SU-DHL-6 (cell line): Measurements from ENCODE around the gene MFSD2A.

ENCODE experiments used
- H2AFZ ChIP-seq: fragments of 200-600 bp; sonication (generic); 2 replicates; pipeline ENCODE4 v1.6.1; 2014; ENCODE audit warnings: low read depth, mild to moderate bottlenecking, moderate library complexity, mixed read lengths, antibody characterized with exemption, low read length; ENCODE audit not compliant: severe bottlenecking
- H3F3A ChIP-seq: fragments of 200-600 bp; shearing (Covaris generic); 2 replicates; pipeline ENCODE4 v1.6.0; 2016; ENCODE audit warnings: antibody characterized with exemption, mild to moderate bottlenecking; ENCODE audit not compliant: insufficient read depth
- H3K27ac ChIP-seq: fragments of 200-600 bp; sonication (generic); 2 replicates; pipeline ENCODE4 v1.5.1; 2016; ENCODE audit warnings: low read depth, mild to moderate bottlenecking, low read length, moderate library complexity, mixed read lengths
- H3K27me3 ChIP-seq: fragments of 200-600 bp; sonication (generic), shearing (Covaris generic); 2 replicates; pipeline ENCODE4 v1.6.0; 2014; ENCODE audit warnings: mild to moderate bottlenecking, low read length
- H3K36me3 ChIP-seq: fragments of 200-600 bp; sonication (generic); 2 replicates; pipeline ENCODE4 v1.6.1; 2014; ENCODE audit warnings: mild to moderate bottlenecking, low read length, mixed read lengths
- H3K4me2 ChIP-seq: fragments of 300-600, 200-600 bp; shearing (Covaris generic), sonication (generic); 2 replicates; pipeline ENCODE4 v1.6.0; 2014; ENCODE audit warnings: low read length, low read depth, mild to moderate bottlenecking; ENCODE audit not compliant: poor library complexity, severe bottlenecking
- H3K4me3 ChIP-seq: fragments of 200-600 bp; sonication (generic); 2 replicates; pipeline ENCODE4 v1.5.1; 2014; ENCODE audit warnings: antibody characterized with exemption, low read length, mild to moderate bottlenecking, mixed read lengths; ENCODE audit not compliant: insufficient read depth, poor library complexity, severe bottlenecking
- H3K79me2 ChIP-seq: fragments of 200-600 bp; sonication (generic); 2 replicates; pipeline ENCODE4 v1.6.1; 2014; ENCODE audit warnings: mild to moderate bottlenecking, low read length, moderate library complexity; ENCODE audit not compliant: insufficient read depth
- H3K9ac ChIP-seq: fragments of 200-600 bp; sonication (generic); 2 replicates; pipeline ENCODE4 v1.7.0; 2014; ENCODE audit warnings: mild to moderate bottlenecking, low read length
- H3K9me2 ChIP-seq: fragments of 200-600 bp; sonication (generic); replicated peaks from 2 replicates; pipeline ENCODE4 v1.6.1; 2014; ENCODE audit warnings: low read length; ENCODE audit not compliant: insufficient read depth
- H3K9me3 ChIP-seq: fragments of 200-600 bp; sonication (generic); 2 replicates; pipeline ENCODE4 v1.6.1; 2014; ENCODE audit warnings: low read length, mixed read lengths; ENCODE audit not compliant: insufficient read depth
- H4K20me1 ChIP-seq: fragments of 200-600 bp; sonication (generic); 2 replicates; pipeline ENCODE4 v1.6.1; 2014; ENCODE audit warnings: low read depth, mild to moderate bottlenecking, antibody characterized with exemption, low read length, moderate library complexity, mixed read lengths
- EZH2phosphoT487 ChIP-seq: fragments of 200-600 bp; sonication (generic), shearing (Covaris generic); conservative IDR thresholded peaks from 2 replicates; pipeline ENCODE4 v1.6.1; 2018; ENCODE audit warnings: mild to moderate bottlenecking, antibody characterized with exemption, low read length, moderate library complexity, mixed read lengths
- TF ChIP-seq, protein P1 (sequence below): fragments of 200-600 bp; sonication (generic); IDR thresholded peaks from one replicate; pipeline ENCODE4 v1.5.1; 2017; ENCODE audit warnings: antibody characterized with exemption, mild to moderate bottlenecking, low read length, moderate library complexity; ENCODE audit not compliant: insufficient read depth, poor library complexity, severe bottlenecking

MFSD2A gene

DNA sequence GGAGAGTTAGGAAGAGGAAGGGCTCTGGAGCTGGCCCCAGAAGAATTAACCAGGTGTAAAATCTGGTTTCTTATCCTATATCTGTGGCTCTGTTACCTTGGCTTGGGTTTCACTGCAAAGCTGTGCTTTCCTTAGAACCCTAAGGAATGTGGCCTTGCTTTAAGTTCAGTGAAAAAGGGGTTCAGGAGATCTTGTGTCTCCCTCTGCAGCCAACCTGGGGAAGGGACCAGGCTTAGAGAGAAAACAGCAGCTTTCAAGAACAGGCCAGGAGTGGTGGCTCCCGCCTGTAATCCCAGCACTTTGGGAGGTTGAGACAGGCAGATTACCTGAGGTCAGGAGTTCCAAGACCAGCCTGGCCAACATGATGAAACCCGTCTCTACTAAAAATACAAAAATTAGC lies 37.1 kb upstream of the MFSD2A start:
- TF ChIP-seq, protein P1, sequence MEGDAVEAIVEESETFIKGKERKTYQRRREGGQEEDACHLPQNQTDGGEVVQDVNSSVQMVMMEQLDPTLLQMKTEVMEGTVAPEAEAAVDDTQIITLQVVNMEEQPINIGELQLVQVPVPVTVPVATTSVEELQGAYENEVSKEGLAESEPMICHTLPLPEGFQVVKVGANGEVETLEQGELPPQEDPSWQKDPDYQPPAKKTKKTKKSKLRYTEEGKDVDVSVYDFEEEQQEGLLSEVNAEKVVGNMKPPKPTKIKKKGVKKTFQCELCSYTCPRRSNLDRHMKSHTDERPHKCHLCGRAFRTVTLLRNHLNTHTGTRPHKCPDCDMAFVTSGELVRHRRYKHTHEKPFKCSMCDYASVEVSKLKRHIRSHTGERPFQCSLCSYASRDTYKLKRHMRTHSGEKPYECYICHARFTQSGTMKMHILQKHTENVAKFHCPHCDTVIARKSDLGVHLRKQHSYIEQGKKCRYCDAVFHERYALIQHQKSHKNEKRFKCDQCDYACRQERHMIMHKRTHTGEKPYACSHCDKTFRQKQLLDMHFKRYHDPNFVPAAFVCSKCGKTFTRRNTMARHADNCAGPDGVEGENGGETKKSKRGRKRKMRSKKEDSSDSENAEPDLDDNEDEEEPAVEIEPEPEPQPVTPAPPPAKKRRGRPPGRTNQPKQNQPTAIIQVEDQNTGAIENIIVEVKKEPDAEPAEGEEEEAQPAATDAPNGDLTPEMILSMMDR, result no peak
- TF ChIP-seq EZH2phosphoT487, result no peak
- H3K27me3 ChIP-seq, result no peaks in the 10 kb centered on the region
- no peak overlapping the region for H3K27ac ChIP-seq
- H3K79me2 ChIP-seq, result no peaks in the 10 kb centered on the region
- H3K4me2 ChIP-seq, result no peak overlapping the region
- H3K9ac ChIP-seq, result no peak overlapping the region
- no peak overlapping the region for H2AFZ ChIP-seq
- no peak overlapping the region for H3K4me3 ChIP-seq
- H3K36me3 ChIP-seq, result no peaks in the 10 kb centered on the region
- no peaks in the 10 kb centered on the region for H3K9me3 ChIP-seq
- H3F3A ChIP-seq, result no peaks in the 10 kb centered on the region
- H3K9me2 ChIP-seq, result no peaks in the 10 kb centered on the region
- H4K20me1 ChIP-seq, result no peaks in the 10 kb centered on the region

DNA sequence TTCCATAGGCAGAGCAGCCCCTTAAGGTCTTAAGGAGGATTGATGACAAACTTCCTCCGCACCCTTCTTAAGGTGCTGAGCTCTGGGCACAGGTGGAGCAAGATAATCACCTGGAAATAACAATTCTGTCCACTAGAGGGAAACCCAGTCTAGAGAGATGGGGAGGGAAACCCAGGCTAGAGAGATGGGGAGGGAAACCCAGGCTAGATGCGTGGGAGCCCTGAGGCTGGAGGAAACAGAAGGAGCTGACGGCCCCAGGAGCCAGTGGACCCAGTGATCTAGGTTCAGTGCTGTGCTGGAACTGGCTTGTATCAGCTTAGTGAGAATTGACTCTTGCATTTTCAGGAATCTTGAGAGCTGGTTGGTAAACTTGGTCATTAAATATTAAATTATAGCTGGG lies 35.4 kb upstream of the MFSD2A start:
- no peak overlapping the region for H3K9ac ChIP-seq
- H3K79me2 ChIP-seq, result no peaks in the 10 kb centered on the region
- H3K4me2 ChIP-seq, result no peak overlapping the region
- H3K27ac ChIP-seq, result no peak overlapping the region
- no peaks in the 10 kb centered on the region for H3K9me2 ChIP-seq
- H3F3A ChIP-seq, result no peaks in the 10 kb centered on the region
- no peaks in the 10 kb centered on the region for H3K36me3 ChIP-seq
- H3K27me3 ChIP-seq, result no peaks in the 10 kb centered on the region
- H3K9me3 ChIP-seq, result no peaks in the 10 kb centered on the region
- no peaks in the 10 kb centered on the region for H4K20me1 ChIP-seq
- no peak for TF ChIP-seq EZH2phosphoT487
- TF ChIP-seq, protein P1, result peak; percentile 66
- H3K4me3 ChIP-seq, result no peak overlapping the region
- no peak overlapping the region for H2AFZ ChIP-seq

DNA sequence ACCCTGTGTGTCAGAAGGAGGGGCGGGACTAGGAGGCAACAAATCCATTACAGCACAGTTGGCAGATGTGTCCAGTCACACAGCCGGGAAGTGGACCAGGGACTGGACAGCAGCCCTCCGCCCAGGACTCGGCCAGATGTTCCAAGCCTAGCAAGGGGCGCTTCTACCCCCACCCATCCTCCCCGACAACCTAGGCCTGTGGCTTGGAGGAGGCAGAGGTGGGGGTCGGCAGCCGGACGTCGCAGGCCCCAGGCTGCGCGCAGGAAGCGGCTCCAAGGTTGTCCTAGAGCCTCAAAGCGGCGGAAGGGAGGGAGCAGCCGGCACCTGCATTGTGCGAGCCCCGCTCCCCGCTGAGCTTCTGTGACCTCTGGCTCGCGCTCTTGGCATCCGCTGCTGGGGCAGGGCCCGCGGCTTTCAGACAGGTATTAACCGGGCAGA lies 32.7 kb upstream of the MFSD2A start:
- Histone ChIP-seq H3K27ac (no peak overlapping the region), H3K27me3 (no peaks in the 10 kb centered on the region), H4K20me1 (no peaks in the 10 kb centered on the region), H3K4me3 (no peak overlapping the region), H3K79me2 (no peaks in the 10 kb centered on the region), H3F3A (no peaks in the 10 kb centered on the region), H3K9ac (no peak overlapping the region), H3K4me2 (no peak overlapping the region), H2AFZ (no peak overlapping the region), H3K9me3 (no peaks in the 10 kb centered on the region), H3K36me3 (no peaks in the 10 kb centered on the region), H3K9me2 (no peaks in the 10 kb centered on the region)
- no peak for TF ChIP-seq EZH2phosphoT487
- TF ChIP-seq, protein P1, result no peak
